GM18951 (cell line): ENCODE results near the gene TEX26.

Source experiments
- POLR2A ChIP-seq: IDR thresholded peaks from 4 replicates; pipeline ENCODE4 v1.6.1; 2011; ENCODE audit warnings: mild to moderate bottlenecking; ENCODE audit not compliant: insufficient read length, insufficient read depth; ENCODE audit errors: extremely low read depth
- in situ Hi-C: fragments of 300-500 bp; cut with MboI; formaldehyde crosslinking; loops from one replicate; pipeline ENCODE4 v1.12.0; 2022; ENCODE audit warnings: low sequenced_read_pairs, mixed read lengths, inconsistent platforms; ENCODE audit not compliant: unreplicated experiment

Gene TEX26

GRCh38 chr13:30932481-30933353 is at the start of gene TEX26:
Gene TEX26 (plus strand): TSS chr13:30932656. CDS start chr13:30932716, 60 bp downstream.
- in situ Hi-C loops: no loop called here
- no peak for TF ChIP-seq POLR2A

- TF ChIP-seq POLR2A: no peak
- in situ Hi-C loops: no loop called here
Measured at GRCh38 chr13:30882996-30883766, 49.3 kb upstream of the TEX26 start.

- TF ChIP-seq POLR2A: no peak
- in situ Hi-C loops: no loop called here
Measured at GRCh38 chr13:30884543-30884942, 47.9 kb upstream of the TEX26 start.

DNA sequence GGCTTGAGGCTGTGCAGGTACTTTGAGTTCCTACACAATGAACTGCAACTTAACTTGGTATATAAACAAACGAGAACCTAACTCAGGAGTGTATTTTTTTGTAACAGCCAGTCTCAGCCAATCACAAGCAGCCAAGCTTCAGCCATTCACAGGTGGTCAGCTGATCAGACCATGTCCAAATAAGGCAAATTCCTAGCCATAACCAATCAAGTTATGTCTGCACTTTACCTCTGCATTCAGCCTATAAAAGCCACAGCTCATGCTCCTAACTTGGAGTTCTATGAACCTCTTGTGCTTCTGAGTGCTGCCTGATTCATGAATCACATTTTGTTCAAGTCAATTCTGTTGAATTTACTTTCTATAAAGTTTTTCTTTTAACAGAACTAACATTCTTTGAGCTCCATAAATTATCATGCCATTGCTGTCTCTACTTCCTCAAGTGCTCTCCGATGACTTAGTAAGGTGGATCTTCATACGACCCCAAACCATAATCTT is 43.2 kb upstream of the TEX26 start:
- no peak for TF ChIP-seq POLR2A
- in situ Hi-C loops: no loop called here

GRCh38 chr13:30892966-30893365 is 39.5 kb upstream of the TEX26 start:
- in situ Hi-C loops: no loop called here
- no peak for TF ChIP-seq POLR2A

DNA sequence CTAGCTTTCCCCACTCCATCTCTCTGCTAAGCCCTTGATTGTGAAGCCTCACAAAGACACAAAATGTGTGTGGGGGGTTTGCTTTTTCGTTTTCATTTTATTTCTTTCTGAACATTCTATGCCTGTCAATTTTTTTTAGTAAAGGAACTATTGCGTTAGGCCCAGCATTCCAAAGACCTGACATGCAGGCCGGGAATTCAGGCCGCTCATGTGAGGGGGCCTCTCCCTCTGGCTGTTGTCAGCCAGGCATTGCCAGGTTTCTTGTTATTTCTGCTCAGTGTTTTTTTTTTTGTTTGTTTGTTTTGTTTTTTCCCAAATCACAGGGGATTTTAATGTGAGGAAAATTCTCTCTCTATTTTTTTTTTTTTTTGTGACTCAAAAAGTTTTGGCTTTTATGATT is 36.7 kb upstream of the TEX26 start:
- in situ Hi-C loops: no loop called here
- TF ChIP-seq POLR2A: no peak

GRCh38 chr13:30898070-30898469 is 34.4 kb upstream of the TEX26 start:
- TF ChIP-seq POLR2A: no peak
- in situ Hi-C loops: no loop called here

DNA sequence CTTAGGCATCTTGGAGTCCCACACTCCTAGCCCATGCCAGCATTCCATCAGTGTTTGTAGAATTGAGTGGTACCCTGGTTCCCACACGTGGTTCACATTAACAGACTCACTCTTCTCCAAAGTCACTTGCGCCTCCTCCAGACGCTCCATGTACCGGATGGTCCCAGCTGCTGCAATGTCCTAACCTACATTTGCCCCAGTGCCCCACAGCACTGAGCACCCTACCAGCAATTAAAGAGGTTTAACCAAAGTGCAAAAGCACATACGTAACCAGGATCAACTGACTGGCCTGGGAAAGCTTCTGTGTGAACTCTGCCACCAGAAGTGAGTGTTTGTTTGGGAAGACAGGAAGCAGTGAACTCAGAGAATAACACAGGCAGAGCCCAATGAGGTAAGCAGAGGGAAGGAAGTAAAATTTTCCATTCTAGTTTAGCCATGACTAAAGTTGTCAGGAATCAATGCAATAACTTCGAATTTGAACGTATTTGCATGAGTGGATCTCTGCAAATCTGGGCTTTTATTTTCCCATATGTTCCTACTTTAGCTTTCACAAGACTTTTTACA is 33.7 kb upstream of the TEX26 start:
- in situ Hi-C loops: no loop called here
- TF ChIP-seq POLR2A: no peak

DNA sequence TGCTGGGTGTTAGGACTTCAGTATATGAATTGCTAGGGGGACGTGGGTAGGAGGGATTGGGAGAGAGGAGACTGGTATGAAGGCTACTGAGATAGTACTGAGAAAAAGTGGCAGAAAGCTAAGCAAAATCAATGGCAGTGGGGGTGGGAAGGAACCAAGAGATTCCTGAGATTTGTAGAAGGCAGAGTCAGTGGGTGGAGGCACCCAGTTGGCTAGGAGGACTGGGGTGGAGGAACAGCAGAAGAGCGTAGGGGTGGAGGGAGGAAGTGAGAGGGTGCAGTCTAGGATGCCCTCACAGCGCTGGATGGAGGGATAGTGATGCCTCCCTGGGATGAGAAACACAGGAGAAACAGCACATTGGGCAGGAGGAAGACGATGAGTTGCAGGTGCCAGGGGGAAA is 32.0 kb upstream of the TEX26 start:
- TF ChIP-seq POLR2A: no peak
- in situ Hi-C loops: no loop called here

DNA sequence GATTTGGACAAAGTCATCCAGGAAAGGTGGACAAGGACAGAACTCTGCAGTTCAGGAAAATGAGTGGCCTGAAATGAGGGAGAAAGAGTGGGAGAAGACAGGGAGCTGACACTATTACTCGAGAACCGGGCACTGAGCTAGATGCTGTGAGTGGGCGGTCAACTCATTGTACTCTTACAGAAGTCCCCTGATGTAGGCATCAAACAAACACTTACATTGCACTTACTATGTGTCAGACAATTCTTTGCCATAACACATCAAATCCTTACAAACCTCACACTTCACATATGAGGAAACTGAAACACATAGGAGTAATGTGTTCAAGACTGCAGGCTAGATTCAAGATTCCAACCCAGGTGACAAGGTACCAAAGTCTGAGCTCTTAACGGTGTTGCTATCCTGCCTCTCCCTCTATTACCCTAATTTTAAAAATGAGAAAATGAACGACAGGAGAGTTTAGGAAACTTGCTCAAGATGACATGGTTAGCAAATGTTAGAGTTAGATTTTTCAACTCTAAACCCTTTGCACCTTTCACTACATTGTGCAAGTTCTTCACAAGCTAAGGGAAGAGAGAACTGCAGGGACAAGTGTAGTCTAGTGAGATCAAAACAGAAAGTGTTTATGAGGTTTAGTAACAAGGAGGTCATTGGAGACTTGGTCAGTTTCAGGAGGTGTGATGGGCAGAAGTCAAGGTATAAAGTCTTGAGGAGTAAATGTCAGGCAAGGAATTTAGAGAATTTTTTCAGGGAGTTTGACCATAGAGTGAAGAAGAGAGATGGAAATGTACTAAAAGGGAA is 31.3 kb upstream of the TEX26 start:
- TF ChIP-seq POLR2A: no peak
- in situ Hi-C loops: no loop called here

DNA sequence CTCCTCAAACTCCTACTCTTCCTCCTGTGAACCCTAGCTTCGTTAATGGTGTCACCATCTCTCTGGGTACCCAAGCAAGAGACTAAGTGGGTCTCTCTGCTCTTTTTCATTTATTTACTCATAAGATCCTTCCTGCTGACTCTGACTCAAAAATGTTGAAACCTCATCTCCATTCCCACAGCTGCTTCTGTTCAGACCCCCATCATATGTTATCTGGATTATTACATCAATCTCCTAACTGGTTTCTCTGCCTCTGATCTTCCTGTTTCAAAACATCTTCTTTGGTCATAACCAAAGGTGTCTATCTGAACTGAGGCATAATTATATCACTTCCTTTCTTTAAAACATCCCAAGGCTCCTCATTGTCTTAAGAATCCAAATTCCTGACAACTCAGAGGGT is 28.4 kb upstream of the TEX26 start:
- TF ChIP-seq POLR2A: no peak
- in situ Hi-C loops: no loop called here

DNA sequence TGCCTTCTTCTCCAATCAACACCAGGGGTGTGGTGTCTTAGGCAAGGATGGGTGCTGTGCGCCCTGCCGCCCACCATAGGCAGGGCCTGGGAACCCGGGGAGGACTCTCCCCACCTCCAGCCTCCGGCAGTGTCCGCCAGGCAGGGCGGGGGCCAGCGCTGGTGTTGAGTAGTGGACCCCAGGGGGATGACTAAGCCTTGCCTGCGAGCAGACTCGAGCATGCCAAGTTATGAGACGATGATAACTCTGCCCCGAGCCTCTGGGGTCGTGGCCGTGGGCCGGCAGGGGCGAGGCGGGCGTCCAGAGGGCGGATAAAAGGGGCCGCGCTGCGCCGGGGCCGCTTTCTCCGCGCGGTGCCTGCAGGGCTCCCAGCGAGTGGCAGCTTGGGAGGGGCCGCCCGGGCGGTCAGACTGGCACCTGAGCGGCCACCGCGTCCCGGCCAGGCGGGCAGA is 26.5 kb upstream of the TEX26 start, which contains the start of gene MEDAG:
Gene MEDAG (plus strand): TSS at position 340 of the 452 bp plus-strand sequence. CDS start 245 bp downstream, outside the sequence.
- in situ Hi-C loops: no loop called here
- no peak for TF ChIP-seq POLR2A

- no peak for TF ChIP-seq POLR2A
- in situ Hi-C loops: no loop called here
Measured at GRCh38 chr13:30906411-30907051, 25.9 kb upstream of the TEX26 start.
